Subcutaneous adipose tissue (tissue), 4 donors: ENCODE results near the gene TRIM39. TPM values are rescaled to one million over a fixed set of nuclear protein-coding genes. Genes with fewer than 3 reads are reported as not detected.

Experiments
- total RNA-seq, 4 donors: library from RNA; depleted of rRNA; stranded (reverse); fragments of >200 nt; gene quantifications; one replicate each; pipeline ENCODE4 v1.1.0, GENCODE V29; 2016
- TF ChIP-seq, protein P1 (sequence below): fragments of 450-650 bp; IDR thresholded peaks from one replicate; pipeline ENCODE4 v1.5.1; 2016; ENCODE audit warnings: low read depth, mild to moderate bottlenecking, control low read depth, antibody characterized with exemption, moderate library complexity

TRIM39 gene
- total RNA-seq, 4 donors from 2014 or later, result 7.5 to 14.9 (median 10.8) TPM

DNA sequence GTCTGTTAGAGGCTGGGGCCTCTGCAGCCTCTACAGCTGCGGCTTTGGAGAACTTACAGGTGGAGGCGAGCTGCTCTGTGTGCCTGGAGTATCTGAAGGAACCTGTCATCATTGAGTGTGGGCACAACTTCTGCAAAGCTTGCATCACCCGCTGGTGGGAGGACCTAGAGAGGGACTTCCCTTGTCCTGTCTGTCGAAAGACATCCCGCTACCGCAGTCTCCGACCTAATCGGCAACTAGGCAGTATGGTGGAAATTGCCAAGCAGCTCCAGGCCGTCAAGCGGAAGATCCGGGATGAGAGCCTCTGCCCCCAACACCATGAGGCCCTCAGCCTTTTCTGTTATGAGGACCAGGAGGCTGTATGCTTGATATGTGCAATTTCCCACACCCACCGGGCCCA is 2.6 kb downstream of the TRIM39 start:
- TF ChIP-seq, protein P1, sequence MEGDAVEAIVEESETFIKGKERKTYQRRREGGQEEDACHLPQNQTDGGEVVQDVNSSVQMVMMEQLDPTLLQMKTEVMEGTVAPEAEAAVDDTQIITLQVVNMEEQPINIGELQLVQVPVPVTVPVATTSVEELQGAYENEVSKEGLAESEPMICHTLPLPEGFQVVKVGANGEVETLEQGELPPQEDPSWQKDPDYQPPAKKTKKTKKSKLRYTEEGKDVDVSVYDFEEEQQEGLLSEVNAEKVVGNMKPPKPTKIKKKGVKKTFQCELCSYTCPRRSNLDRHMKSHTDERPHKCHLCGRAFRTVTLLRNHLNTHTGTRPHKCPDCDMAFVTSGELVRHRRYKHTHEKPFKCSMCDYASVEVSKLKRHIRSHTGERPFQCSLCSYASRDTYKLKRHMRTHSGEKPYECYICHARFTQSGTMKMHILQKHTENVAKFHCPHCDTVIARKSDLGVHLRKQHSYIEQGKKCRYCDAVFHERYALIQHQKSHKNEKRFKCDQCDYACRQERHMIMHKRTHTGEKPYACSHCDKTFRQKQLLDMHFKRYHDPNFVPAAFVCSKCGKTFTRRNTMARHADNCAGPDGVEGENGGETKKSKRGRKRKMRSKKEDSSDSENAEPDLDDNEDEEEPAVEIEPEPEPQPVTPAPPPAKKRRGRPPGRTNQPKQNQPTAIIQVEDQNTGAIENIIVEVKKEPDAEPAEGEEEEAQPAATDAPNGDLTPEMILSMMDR, result no peak

DNA sequence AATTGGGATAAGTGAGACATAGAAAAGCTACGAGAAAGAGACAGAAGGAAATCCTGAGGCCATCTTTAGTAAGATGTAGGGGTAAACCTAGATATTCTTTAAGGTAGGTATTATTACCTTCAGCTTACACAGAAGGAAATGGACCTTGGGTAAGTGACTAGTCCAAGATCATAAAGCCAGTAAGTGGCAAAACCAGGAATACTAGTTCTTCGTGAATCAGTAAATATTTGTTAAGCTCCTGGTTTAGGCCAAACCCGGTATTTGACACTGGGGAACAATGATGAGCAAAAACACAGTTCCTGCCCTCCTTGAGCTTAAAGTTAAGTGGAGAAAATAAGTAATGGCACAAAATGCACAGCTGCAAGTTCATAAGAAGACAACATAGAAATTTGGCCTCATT is 5.3 kb downstream of the TRIM39 start:
- TF ChIP-seq, protein P1, result no peak

DNA sequence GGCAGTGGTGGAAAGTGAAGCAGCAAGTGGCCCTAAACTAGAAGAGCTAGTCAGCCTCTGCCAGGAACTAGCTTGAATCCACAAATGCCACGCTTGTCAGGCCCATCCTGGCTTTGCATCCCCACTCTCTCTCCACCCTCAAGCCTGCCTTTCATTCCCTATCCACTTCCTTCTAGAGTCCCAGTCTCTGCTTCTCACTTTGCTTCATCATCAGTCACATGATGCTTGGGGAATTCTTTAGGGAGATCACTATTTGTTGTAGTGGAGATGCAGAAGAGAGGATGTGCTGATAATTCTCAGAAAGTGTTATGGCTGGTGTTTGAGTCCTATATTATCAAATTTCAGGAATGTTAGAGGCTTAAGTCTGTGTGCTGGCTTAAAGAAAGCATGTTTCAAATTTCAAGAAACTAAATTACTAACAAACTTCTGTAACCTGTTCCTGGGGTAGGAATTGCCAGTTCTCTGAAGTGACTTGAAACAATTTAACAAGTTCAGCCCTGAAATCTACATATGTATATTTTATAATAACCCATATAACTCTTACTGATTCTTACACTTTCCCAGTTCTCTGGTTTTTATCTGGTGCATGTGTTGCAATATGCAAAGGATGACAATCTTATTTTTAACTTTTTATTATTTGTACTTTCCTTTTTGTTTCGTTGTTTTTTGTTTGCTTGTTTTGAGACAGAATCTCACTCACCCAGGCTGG is 7.5 kb downstream of the TRIM39 start:
- TF ChIP-seq, protein P1, result no peak

DNA sequence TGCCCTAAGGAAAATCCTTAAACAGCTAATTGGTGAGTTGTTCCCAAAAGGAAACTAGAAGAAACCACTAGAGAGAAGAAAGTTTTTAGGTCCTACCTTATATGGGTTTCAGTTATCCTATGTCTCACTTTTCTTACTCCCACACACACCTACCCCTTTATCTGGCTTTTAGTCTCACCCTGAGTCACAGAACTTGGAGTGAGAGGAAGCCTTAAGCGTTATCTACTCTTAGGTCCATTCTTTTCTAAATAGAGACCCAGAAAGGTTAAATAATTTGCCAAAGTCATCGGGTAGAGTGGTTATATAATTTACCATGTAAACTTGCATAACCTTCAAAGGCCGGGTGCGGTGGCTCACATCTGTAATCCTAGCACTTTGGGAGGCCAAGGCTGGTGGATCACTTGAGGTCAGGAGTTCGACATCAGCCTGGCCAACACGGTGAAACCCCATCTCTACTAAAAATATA is 13.9 kb downstream of the TRIM39 start:
- TF ChIP-seq, protein P1, result no peak

DNA sequence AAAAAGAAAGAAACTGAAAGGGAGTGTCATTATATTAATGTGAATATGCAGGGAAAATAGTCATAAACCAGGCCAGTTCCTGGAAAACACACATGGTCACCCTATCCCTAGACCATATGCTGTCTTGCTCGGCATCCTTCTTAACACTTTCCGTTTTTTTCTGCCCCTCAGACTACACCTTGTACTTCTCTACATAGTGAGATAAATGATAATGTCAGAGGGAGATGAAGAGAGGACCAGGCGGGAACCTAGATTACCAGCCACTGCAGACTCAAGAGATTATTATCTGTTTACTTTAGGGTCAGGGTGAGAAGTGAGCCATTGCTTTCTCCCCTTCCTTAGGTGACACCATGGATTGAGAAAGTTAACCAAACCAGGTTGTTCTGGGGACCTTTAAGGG is 14.5 kb downstream of the TRIM39 start:
- TF ChIP-seq, protein P1, result no peak

DNA sequence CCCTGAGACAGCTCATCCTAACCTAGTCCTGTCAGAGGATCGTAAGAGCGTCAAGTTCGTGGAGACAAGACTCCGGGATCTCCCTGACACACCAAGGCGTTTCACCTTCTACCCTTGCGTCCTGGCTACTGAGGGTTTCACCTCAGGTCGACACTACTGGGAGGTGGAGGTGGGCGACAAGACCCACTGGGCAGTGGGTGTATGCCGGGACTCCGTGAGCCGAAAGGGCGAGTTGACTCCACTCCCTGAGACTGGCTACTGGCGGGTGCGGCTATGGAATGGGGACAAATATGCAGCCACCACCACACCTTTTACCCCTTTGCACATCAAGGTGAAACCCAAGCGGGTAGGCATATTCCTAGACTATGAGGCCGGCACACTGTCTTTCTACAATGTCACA is 15.0 kb downstream of the TRIM39 start:
- TF ChIP-seq, protein P1, result no peak

DNA sequence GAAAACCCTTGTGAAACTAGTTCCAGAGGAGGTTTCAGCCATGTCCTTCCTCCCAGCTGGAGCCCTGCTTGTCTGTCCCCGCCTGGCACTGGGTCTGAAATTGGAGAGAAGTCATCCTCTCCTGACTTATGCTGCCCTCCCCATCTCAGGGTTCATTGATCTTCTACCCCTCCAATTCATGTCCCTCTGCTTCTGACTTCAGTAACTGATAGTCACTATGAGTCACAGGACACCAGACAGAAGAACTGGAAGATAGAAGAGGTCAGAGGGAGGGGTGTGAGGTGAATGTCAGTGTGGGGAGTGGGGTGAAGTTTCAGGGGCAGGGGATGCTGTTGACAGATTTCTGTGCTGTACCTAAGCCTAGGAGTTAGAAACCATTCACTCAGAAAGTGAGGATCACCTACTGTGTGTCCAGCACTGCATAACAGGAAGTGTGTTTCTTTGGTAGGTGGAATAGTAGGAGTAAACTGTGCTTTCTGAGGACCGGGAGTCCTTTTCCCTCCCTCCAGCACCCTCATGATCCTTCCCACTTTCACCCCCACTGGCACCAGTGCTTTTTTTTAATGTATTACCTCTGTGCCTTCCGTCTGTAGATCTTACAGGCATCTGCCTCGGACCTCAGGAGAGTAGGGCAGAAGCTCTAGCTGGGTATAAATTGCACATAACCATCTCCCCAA is 17.6 kb downstream of the TRIM39 start:
- TF ChIP-seq, protein P1, result no peak
